SK-N-SH treated with all-trans-retinoic acid at 6 μM for 48 hours (cell line): ENCODE data around the gene OR52A1.

Experiments
- ARNTL ChIP-seq: fragments of 450-650 bp; formaldehyde crosslinking; IDR thresholded peaks from 2 replicates; pipeline ENCODE4 v1.5.0; 2020; ENCODE audit warnings: low read depth, mild to moderate bottlenecking, moderate library complexity, borderline replicate concordance
- CREB5 ChIP-seq: fragments of 250-450 bp; sonication (Bioruptor Pico); IDR thresholded peaks from 2 replicates; pipeline ENCODE4 v1.5.1; 2020; ENCODE audit warnings: low read depth, mild to moderate bottlenecking, moderate library complexity
- CSDC2 ChIP-seq: fragments of 250-450 bp; sonication (Bioruptor Pico); IDR thresholded peaks from 2 replicates; pipeline ENCODE4 v1.5.0; 2020; ENCODE audit warnings: mild to moderate bottlenecking, moderate library complexity
- PATZ1 ChIP-seq: fragments of 250-450 bp; sonication (Bioruptor Pico); IDR thresholded peaks from 2 replicates; pipeline ENCODE4 v1.8.0; 2020; ENCODE audit warnings: mild to moderate bottlenecking, moderate library complexity, borderline replicate concordance
- RARB ChIP-seq: fragments of 250-450 bp; sonication (Bioruptor Pico); IDR thresholded peaks from 2 replicates; pipeline ENCODE4 v1.8.0; 2021; ENCODE audit warnings: mild to moderate bottlenecking, moderate library complexity
- TCF4 ChIP-seq: fragments of 250-450 bp; sonication (Bioruptor Pico); IDR thresholded peaks from 2 replicates; pipeline ENCODE4 v1.8.0; 2021; ENCODE audit warnings: mild to moderate bottlenecking, moderate library complexity, borderline replicate concordance
- TOX ChIP-seq: fragments of 250-450 bp; sonication (Bioruptor Pico); IDR thresholded peaks from 2 replicates; pipeline ENCODE4 v1.8.0; 2021; ENCODE audit warnings: mild to moderate bottlenecking, moderate library complexity, borderline replicate concordance
- ZC3H10 ChIP-seq: fragments of 250-450 bp; sonication (Bioruptor Pico); IDR thresholded peaks from 2 replicates; pipeline ENCODE4 v1.5.1; 2021; ENCODE audit warnings: mild to moderate bottlenecking, moderate library complexity
- ZFP30 ChIP-seq: fragments of 450-650 bp; formaldehyde crosslinking; IDR thresholded peaks from 2 replicates; pipeline ENCODE4 v1.5.0; 2022; ENCODE audit warnings: mild to moderate bottlenecking, moderate library complexity
- ZNF8 ChIP-seq: fragments of 450-650 bp; formaldehyde crosslinking; IDR thresholded peaks from 2 replicates; pipeline ENCODE4 v1.5.0; 2020; ENCODE audit warnings: mild to moderate bottlenecking, moderate library complexity

GRCh38 chr11:5178046-5178837 is 23.7 kb upstream of the OR52A1 start:
- TF ChIP-seq ZFP30 (CRISPR knock-in tag): no peak
- no peak for TF ChIP-seq PATZ1 (CRISPR knock-in tag)
- TF ChIP-seq TOX (CRISPR knock-in tag): no peak
- TF ChIP-seq RARB (CRISPR knock-in tag): no peak
- TF ChIP-seq TCF4 (CRISPR knock-in tag): no peak
- no peak for TF ChIP-seq ZNF8 (CRISPR knock-in tag)
- no peak for TF ChIP-seq CREB5 (CRISPR knock-in tag)
- TF ChIP-seq ARNTL (CRISPR knock-in tag): no peak
- TF ChIP-seq CSDC2 (CRISPR knock-in tag): no peak
- no peak for TF ChIP-seq ZC3H10
